Prostate gland (tissue), 2 donors: ENCODE measurements around the gene KIF9.

Experiments
- POLR2A ChIP-seq: fragments of 450-650 bp; IDR thresholded peaks from one replicate; pipeline ENCODE4 v1.6.1; 2016; ENCODE audit warnings: antibody characterized with exemption, mild to moderate bottlenecking
- TF ChIP-seq, protein P1 (sequence below), 4 experiments: fragments of 200-600 bp in 2 of 4; fragments of 450-650 bp in 2 of 4; sonication (generic) in 2 of 4; IDR thresholded peaks; 1 replicate in 3 of 4; 2 replicates in 1 of 4; pipeline ENCODE4 v1.5.1; 2016 to 2019; ENCODE audit warnings: antibody characterized with exemption in 4 of 4, mild to moderate bottlenecking in 2 of 4, moderate library complexity in 2 of 4

DNA sequence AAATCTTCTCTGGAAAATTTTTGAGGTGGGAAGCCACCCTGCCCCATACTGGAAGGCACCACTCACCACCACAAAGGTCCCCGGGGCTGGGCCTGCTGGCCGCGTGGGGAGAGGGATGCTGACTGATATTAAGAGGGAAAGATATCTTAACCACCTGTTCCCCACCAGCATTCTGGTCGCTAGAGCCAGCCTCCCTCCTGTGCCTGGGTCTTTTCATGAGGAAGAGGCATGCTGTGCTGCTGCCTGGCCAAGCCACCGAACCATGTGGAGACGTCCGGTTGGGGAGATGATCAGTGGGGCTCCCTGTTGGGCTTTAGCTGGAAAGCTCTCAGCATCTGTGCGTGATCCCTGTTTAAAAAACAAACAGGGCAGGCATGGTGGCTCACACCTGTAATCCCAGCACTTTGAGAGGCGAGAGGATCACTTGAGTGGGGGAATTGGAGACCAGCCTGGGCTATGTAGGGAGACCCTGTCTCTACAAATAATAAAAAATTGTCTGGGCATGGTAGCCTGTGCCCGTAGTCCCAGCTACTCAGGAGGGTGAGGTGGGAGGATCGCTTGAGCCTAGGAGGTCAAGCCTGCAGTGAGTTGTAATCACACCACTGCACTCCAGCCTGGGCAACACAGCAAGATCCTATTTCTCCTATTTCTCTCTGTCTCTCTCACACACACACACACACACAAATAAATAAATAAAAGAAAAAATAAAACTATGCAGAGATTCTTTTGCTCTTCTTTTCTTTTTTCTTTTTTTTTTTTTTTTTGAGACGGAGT, 1.2 kb upstream of the KIF9 start:
- TF ChIP-seq, protein P1, sequence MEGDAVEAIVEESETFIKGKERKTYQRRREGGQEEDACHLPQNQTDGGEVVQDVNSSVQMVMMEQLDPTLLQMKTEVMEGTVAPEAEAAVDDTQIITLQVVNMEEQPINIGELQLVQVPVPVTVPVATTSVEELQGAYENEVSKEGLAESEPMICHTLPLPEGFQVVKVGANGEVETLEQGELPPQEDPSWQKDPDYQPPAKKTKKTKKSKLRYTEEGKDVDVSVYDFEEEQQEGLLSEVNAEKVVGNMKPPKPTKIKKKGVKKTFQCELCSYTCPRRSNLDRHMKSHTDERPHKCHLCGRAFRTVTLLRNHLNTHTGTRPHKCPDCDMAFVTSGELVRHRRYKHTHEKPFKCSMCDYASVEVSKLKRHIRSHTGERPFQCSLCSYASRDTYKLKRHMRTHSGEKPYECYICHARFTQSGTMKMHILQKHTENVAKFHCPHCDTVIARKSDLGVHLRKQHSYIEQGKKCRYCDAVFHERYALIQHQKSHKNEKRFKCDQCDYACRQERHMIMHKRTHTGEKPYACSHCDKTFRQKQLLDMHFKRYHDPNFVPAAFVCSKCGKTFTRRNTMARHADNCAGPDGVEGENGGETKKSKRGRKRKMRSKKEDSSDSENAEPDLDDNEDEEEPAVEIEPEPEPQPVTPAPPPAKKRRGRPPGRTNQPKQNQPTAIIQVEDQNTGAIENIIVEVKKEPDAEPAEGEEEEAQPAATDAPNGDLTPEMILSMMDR (IDR thresholded peaks at IDR 0.05): no peak
- no peak for TF ChIP-seq POLR2A
